GM19397 (cell line): ENCODE measurements around the gene RBM6.
A peak's percentile ranks its signal among the peaks of the same experiment; 100 is the strongest.
"Not testable (repeated sequence)": the region's sequence is repeated elsewhere in the genome, so short reads cannot be mapped to it uniquely, and the experiment has no call there.

Experiments
- ATAC-seq: cut with Tn5 transposase; IDR thresholded peaks from one replicate; pipeline ENCODE4 v1.9.1; 2021; ENCODE audit warnings: mild to moderate bottlenecking, moderate library complexity; ENCODE audit not compliant: unreplicated experiment

Gene RBM6

DNA sequence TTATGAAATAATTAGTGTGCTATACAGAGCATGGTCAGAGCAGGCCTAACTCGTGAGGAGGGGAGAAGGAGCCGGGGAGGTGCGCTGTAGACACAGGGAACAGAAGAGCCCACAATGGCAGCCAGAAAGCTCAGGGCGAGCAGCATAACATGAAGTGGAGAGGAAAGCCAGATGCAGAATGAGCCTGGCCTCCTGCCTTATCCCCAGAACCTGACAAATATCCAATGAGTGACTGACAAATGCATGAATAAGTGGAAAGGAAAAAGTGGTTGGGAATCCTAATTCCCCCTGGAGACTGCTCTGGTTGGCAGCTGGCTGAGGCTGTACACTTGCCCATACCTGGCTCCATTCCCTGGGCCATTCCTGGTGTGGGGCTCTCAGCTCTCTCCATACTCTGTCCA is 27.1 kb upstream of the RBM6 start:
- ATAC-seq = no peak

DNA sequence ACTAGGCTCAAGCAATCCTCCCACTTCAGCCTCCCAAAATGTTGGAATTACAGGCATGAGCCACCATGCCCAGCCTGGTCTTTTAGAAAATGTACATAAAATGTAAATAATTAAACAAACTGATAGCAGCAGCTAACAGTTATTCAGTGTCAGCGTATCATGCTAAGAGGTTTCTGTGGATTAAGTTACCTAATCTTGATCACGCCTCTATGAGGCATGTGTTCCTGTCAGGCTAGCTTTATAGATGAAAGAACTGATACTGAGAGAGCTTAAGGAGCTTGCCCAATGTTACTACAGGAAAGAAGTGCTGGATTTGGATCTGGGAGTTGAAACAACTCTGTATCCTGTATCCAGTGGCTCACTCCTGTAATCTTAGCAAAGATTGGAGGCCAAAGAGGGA is 25.0 kb upstream of the RBM6 start:
- no peak for ATAC-seq

- no peak for ATAC-seq
Measured at GRCh38 chr3:49916686-49917085, 23.3 kb upstream of the RBM6 start.

DNA sequence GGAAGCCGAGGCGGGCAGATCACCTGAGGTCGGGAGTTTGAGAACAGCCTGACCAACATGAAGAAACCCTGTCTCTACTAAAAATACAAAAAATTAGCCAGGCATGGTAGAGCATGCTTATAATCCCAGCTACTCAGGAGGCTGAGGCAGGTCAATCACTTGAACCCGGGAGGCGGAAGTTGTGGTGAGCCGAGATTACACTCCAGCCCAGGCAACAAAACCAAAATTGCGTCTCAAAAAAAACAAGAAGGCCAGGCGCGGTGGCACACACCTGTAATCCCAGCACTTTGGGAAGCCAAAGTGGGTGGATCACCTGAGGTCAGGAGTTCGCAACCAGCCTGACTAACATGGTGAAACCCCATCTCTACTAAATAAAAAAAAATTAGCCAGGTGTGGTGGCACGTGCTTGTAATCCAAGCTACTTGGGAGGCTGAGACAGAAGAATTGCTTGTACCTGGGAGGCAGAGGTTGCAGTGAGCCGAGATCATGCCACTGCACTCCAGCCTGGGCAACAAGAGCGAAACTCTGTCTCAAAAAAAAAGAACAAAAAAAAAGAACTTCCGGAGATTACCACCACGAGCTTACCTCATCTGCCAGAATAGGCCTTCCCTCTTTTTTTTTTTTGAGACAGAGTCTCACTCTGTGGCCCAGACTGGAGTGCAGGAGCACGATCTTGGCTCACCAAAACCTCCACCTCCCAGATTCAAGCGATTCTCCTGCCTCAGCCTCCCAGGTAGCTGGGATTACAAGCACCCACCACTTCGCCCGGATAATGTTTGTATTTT is 22.0 kb upstream of the RBM6 start:
- ATAC-seq = not testable (repeated sequence)

DNA sequence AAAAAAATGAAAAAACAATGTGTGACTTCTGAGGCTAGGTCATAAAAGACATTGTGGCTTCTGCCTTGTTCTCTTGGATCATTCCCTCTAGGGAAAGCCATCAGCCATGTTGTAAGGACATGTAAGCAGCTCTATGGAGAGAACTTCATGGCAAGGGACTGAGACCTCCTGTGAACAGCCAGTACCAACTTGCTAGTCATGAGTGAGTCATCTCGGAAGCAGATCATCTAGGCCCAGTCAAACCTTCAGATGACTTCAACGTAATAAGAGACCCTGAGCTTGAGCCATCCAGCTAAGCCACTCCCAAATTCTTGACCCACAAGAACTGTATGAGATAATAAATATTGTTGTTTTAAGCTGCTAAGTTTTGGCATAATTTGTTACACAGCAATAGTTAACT is 15.3 kb upstream of the RBM6 start:
- ATAC-seq = no peak

DNA sequence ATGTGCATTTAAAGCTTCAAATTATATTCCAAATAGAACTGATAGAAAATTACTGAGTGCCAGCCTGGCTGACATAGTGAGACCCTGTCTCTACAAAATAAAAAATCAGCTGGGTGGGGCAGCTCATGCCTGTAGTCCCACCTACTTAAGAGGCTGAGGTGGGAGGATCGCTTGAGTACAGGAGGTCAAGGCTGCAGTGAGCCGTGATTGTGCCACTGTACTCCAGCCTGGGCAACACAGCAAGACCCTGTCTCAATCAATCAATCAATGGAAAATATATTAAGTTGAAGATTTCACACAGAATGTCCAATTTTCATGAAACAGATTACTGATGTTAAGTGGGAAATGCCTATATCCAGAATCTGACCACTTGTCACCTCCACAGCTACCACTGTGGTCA is 14.5 kb upstream of the RBM6 start:
- ATAC-seq = no peak

DNA sequence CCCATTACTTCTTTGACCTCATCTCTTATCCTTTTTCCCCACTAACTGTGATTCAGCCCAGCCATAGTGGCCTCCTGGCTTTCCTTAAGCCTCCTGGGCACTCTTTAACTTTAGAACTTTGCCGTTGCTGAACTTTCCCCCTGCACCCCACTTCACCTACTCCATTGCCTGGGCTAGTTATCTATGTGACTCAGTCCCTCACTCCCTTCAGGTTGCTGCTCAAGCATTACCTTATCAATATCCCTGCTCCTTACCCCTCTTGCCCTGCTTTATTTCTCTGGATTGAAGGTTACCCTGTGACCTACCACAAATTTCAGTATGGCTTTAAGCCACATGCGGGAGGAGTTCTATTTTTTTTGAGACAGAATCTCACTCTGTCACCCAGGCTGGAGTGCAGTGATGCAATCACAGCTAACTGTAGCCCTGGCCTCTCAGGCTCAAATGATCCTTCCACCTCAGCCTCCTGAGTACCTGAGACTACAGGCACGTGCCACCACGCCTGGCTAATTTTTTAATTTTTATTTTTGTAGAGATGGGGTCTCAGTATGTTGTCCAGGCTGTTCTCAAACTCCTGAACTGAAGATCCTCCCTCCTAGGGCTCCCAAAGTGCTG is 13.7 kb upstream of the RBM6 start:
- ATAC-seq = no peak

- no peak for ATAC-seq
Measured at GRCh38 chr3:49927798-49928197, 12.2 kb upstream of the RBM6 start.

GRCh38 chr3:49928481-49929017 is 11.4 kb upstream of the RBM6 start:
- ATAC-seq = no peak

DNA sequence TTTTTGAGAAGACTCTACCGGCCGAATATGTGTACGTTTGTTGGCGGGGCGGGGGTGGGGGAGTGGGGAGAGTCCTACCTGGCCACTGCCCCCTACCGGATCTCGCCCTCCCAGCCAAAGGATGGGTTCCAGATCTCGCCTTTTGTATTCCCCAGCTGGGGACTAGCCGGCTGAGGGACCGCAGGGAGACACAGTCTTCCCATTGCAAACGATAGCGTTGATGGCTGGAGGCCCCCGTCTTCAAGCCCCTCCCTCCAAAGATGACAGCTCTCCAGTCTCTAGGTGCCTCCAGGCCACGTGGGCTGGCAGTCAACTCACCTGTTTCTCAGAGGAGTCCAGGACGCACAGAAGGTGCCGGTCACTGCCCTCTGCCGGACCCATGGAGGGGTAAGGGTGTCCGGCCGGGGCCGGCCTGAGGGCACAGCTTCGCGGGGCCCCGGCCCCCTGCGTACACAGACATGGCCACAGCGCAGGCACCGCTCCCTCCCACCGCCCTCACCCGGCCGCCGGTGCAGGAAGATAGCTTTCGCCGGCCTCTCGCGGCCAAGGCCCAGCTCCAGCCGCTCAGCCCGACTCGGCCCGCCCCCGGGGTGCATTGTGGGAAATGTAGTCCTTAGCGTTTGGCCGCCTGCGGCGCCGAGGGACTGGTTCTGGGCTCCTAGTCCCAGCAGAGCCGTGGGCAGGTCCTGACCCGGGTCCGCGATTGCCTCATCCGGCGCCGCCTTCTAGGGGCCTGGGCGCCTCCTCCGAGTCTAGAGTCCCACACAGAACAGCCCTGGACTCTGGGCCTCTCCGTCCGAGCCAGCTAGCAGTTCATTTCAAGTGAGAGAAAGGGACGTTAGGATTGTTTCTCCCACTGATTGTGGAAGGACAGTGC is 10.4 kb upstream of the RBM6 start, which contains the start of gene MON1A:
Gene MON1A (minus strand): TSS at position 521 of the 877 bp plus-strand sequence. CDS start 16,465 bp downstream, outside the sequence.
- ATAC-seq = peak; percentile 80

DNA sequence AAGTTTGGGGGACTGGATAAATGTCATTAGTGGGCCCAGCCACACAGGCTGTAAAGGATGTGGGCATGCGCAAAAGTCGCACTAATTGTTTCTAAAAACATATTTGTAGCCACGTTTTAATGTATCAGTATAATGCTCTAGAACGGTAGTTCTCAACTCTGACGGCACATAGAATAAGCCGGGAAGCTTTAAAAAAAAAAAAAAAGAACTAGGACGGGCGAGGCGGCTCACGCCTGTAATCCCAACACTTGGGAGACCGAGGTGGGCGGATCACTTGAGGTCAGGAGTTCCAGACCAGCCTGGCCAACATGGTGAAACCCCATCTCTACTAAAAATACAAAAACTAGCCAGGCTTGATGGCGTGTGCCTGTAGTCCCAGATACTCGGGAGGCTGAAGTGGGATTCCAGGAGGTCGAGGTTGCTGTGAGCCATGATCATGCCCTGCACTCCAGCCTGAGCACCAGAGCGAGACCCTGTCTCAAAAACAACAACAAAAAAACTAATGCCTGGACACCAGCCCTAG is 9.7 kb upstream of the RBM6 start:
- no peak for ATAC-seq

- ATAC-seq = no peak
Measured at GRCh38 chr3:49930922-49931321, 9.0 kb upstream of the RBM6 start.

GRCh38 chr3:49932281-49932680 is 7.7 kb upstream of the RBM6 start:
- ATAC-seq = not testable (repeated sequence)

DNA sequence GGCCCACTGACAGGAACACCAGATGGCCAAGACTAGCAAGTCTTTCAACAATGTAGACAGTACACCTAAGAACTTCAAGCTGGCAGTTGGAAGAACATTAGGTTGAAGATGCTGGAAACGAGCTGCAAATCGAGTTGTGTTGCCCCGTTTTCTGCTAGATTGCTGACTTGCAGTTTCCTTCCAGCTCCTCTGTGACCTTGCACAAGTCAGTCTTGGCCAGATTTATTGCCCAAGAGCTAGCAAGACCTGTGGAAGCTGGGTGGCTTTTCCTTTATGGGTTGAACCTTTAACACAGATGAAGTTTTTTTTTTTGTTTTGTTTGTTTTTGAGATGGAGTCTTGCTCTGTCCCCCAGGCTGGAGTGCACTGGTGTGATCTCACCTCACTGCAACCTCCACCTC is 2.9 kb upstream of the RBM6 start:
- ATAC-seq = no peak

DNA sequence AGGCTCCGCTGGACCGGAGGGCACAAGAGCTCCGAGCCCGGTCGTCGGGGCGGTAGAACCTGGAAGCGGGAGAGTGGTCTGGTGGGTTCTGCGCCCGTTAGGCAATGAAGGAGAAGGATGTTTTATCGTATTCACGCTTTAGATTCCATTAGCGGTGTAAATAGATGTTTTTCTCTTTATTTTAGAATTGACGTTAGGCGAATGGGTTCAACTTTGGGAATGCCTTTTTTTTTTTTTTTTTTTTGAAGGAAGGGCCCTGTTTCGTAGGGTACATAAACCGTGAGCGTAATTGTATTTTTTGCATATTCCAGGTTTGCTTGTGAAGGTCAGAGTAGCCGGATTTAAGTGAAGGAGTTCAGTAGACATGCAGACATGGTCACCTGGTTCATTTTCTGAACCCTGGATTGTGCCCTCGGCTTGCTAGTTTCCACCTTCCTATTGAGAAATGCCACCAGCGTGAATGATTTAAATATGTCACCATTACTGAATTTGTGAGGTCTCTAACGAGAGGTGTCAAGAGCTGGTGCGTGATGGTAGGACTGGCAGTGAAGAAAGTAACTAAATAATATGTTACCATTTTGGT is 808 bp downstream of the RBM6 start:
- no peak for ATAC-seq

GRCh38 chr3:49942651-49943050 is 2.7 kb downstream of the RBM6 start:
- no peak for ATAC-seq

DNA sequence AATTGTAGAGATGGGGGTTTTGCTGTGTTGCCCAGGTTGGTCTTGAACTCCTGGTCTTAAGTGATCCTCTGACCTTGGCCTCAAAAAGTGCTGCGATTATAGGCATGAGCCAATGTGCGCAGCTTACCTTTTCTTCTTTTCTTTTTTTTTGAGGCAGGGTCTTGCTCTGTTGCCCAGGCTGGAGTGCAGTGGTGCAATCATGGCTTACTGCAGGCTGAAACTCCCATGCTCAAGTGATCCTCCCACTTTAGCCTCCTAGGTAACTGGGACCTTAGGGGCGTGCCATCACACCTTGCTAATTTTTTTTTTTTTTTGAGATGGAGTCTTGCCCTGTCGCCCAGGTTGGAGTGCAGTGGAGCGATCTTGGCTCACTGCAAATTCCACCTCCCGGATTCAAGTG is 13.0 kb downstream of the RBM6 start:
- no peak for ATAC-seq

- no peak for ATAC-seq
Measured at GRCh38 chr3:49955636-49956035, 15.7 kb downstream of the RBM6 start.

DNA sequence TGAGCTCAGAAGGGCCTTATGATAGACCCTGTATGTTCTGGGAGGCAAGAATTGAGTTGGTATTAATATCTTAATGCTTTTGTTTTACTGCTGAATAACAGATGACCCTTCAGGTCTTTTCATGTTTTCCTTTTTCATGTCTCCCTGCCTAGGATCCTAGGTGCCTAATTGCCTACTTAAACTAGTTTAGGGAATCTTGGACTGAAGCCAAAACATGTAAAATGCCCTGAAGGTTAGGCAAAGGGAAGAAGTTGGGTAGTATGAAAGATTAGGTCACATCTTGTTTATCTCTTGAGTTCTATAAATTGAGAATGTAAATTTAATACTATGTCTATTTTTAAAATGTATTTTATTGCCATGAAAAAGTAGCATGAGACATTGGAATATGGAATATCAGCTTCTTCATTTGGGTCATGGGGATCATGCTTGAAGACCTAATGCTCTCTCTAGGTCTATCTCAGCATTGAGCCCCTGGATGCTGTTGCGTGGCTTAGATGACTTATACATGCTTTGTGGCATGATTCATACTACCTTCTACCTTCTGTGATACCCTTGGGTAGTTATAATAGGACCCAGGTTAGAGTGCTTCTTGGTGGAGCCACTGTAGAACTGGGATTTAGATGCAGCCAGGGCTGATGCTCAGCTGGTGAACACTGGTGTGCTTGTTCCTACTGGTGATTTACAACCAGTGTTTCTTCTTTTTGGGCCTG is 26.4 kb downstream of the RBM6 start:
- no peak for ATAC-seq

- ATAC-seq = no peak
Measured at GRCh38 chr3:49967291-49967690, 27.3 kb downstream of the RBM6 start.
